Keratinocyte (primary cell): Measurements from ENCODE around the gene STK32B. TPM values are rescaled to one million over a fixed set of nuclear protein-coding genes. Genes with fewer than 3 reads are reported as not detected.

ENCODE experiments used
- DNase-seq: peaks from one replicate; pipeline ENCODE4 v3.0.0-alpha.2; 2011; ENCODE audit warnings: low read depth, missing footprints, low spot score
- FAIRE-seq: peaks from 2 replicates; lab custom pipeline; 2011; peaks lifted over from hg19 to GRCh38; lab: Jason Lieb, UNC
- H2AFZ ChIP-seq: 2 replicates; pipeline ENCODE4 v1.6.0; 2012; ENCODE audit warnings: low read length, control low read depth, inconsistent platforms; ENCODE audit not compliant: control insufficient read depth
- H3K27ac ChIP-seq: 2 replicates; pipeline ENCODE4 v1.5.1; 2011; ENCODE audit warnings: low read length; ENCODE audit not compliant: control insufficient read depth, insufficient read depth
- H3K27me3 ChIP-seq: 3 replicates; pipeline ENCODE4 v1.6.0; 2011; ENCODE audit warnings: low read length; ENCODE audit not compliant: control insufficient read depth, insufficient read depth; ENCODE audit errors: extremely low read depth
- H3K36me3 ChIP-seq, 2 experiments: 2 replicates in 1 of 2; 3 replicates in 1 of 2; pipeline ENCODE4 v1.5.1; 2011; ENCODE audit warnings: low read length in 2 of 2, mild to moderate bottlenecking in 1 of 2; ENCODE audit not compliant: control insufficient read depth in 2 of 2, insufficient read depth in 2 of 2; ENCODE audit errors: extremely low read depth in 1 of 2
- H3K4me1 ChIP-seq: 3 replicates; pipeline ENCODE4 v1.5.1; 2011; ENCODE audit warnings: low read length; ENCODE audit not compliant: control insufficient read depth, insufficient read depth; ENCODE audit errors: extremely low read depth
- H3K4me2 ChIP-seq: 3 replicates; pipeline ENCODE4 v1.6.0; 2011; ENCODE audit warnings: low read depth, low read length; ENCODE audit not compliant: control insufficient read depth, insufficient read depth; ENCODE audit errors: extremely low read depth
- H3K4me3 ChIP-seq, 3 experiments: fragments of 200-600 bp in 1 of 3; sonication (generic) in 1 of 3; 2 replicates in 2 of 3; 3 replicates in 1 of 3; pipeline ENCODE4 v1.5.1; 2011 to 2016; ENCODE audit warnings: low read length in 3 of 3, mild to moderate bottlenecking in 3 of 3, control low read depth in 2 of 3, inconsistent platforms in 1 of 3, low read depth in 1 of 3, mixed read lengths in 1 of 3, mixed run types in 1 of 3, moderate library complexity in 1 of 3; ENCODE audit not compliant: control insufficient read depth in 2 of 3, insufficient read depth in 2 of 3; ENCODE audit errors: extremely low read depth in 1 of 3
- H3K79me2 ChIP-seq: 2 replicates; pipeline ENCODE4 v1.6.0; 2012; ENCODE audit warnings: low read length; ENCODE audit not compliant: control insufficient read depth, insufficient read depth
- H3K9ac ChIP-seq: 3 replicates; pipeline ENCODE4 v1.6.0; 2011; ENCODE audit warnings: low read length; ENCODE audit not compliant: control insufficient read depth, insufficient read depth; ENCODE audit errors: extremely low read depth
- H3K9me1 ChIP-seq: 3 replicates; pipeline ENCODE4 v1.6.0; 2011; ENCODE audit warnings: low read length; ENCODE audit not compliant: control insufficient read depth, insufficient read depth; ENCODE audit errors: extremely low read depth
- H3K9me3 ChIP-seq: 2 replicates; pipeline ENCODE4 v1.5.1; 2012; ENCODE audit warnings: low read depth, low read length; ENCODE audit not compliant: control insufficient read depth
- H4K20me1 ChIP-seq: 3 replicates; pipeline ENCODE4 v1.6.0; 2011; ENCODE audit warnings: low read length; ENCODE audit not compliant: control insufficient read depth, insufficient read depth; ENCODE audit errors: extremely low read depth
- CTCF ChIP-seq, 3 experiments: IDR thresholded peaks in 1 of 3; conservative IDR thresholded peaks in 1 of 3; optimal IDR thresholded peaks in 1 of 3; 2 replicates in 2 of 3; 3 replicates in 1 of 3; pipeline versions ENCODE3 to v1.5.1; 2011; ENCODE audit warnings: low read length in 3 of 3, mild to moderate bottlenecking in 3 of 3, moderate library complexity in 2 of 3, control low read depth in 1 of 3, inconsistent platforms in 1 of 3; ENCODE audit not compliant: insufficient read depth in 2 of 3; ENCODE audit errors: extremely low read depth in 1 of 3
- EZH2 ChIP-seq: IDR thresholded peaks from one replicate; pipeline ENCODE4 v1.6.1; 2012; ENCODE audit warnings: inconsistent platforms, mild to moderate bottlenecking, low read length, moderate library complexity
- dilution Hi-C: fragments of 300-500 bp; cut with MboI; formaldehyde crosslinking; loops from one replicate; pipeline ENCODE4 v1.7.0; 2020; ENCODE audit warnings: low sequenced_read_pairs; ENCODE audit not compliant: extremely low pct_ligation_motif_present
- polyA plus RNA-seq, 5 experiments: library from polyadenylated mRNA; depleted of rRNA in 3 of 5; stranded (reverse) in 3 of 5; stranded (forward) in 1 of 5; unstranded in 1 of 5; fragments of >200 nt; gene quantifications; 1 replicate in 1 of 5; 2 replicates in 3 of 5; 3 replicates in 1 of 5; pipeline versions ENCODE4 v1.2.1 to v1.2.3, GENCODE V29; 2011 to 2012; ENCODE audit warnings: missing spikeins in 2 of 5, low read depth in 1 of 5, low replicate concordance in 1 of 5

Gene STK32B
- polyA plus RNA-seq, 1 donor (not counting 4 experiments of a cell fraction or from before 2014, with no cell fraction given): 3.4 TPM

DNA sequence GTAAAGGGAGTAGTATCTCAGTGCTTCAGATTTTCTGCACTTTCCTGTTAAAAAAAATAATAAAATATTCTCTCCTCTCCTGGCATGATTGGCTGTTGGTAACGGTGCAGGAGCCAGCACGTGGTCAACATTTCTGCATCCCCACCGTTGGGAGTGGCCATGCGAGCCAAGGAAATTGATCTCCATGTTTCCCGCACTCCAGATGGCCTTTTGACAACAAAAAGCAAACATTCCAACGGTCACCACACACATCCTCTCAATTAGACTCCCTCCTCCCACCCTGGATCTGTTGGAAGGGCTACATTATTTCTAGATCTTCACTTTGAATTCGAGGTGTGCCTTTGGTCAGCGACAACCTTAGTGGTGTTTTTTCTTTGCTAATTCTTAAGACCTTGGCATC lies 45.0 kb downstream of the STK32B start:
- Histone ChIP-seq H3K9ac (no peak overlapping the region), H3K36me3 (no peaks in the 10 kb centered on the region), H4K20me1 (no peaks in the 10 kb centered on the region), H3K9me3 (no peaks in the 10 kb centered on the region), H3K27ac (no peak overlapping the region), H3K9me1 (no peaks in the 10 kb centered on the region), H3K79me2 (no peaks in the 10 kb centered on the region), H2AFZ (no peak overlapping the region), H3K4me3 (no peak overlapping the region), H3K27me3 (no peaks in the 10 kb centered on the region), H3K4me2 (no peak overlapping the region), H3K4me1 (no peaks in the 10 kb centered on the region)
- no peak for DNase-seq
- TF ChIP-seq EZH2 (no peak), CTCF (optimal IDR thresholded peaks at IDR 0.05 in 1 of 3, IDR thresholded peaks at IDR 0.05 in 1 of 3, conservative IDR thresholded peaks at IDR 0.05 in 1 of 3; ENCODE audit: extremely low read depth in 1 of 3, insufficient read depth in 2 of 3, low read length in 3 of 3) (no peak)
- dilution Hi-C loops: no loop called here
- no peak for FAIRE-seq

- H3K4me1 ChIP-seq: no peaks in the 10 kb centered on the region
- FAIRE-seq (no peak), DNase-seq (no peak)
- no peak overlapping the region for H3K9ac ChIP-seq
- dilution Hi-C loops: no loop called here
- H3K36me3 ChIP-seq: no peaks in the 10 kb centered on the region
- H3K79me2 ChIP-seq: no peaks in the 10 kb centered on the region
- no peak overlapping the region for H3K27ac ChIP-seq
- H3K4me2 ChIP-seq: no peak overlapping the region
- no peak overlapping the region for H3K4me3 ChIP-seq
- H2AFZ ChIP-seq: no peak overlapping the region
- no peaks in the 10 kb centered on the region for H3K27me3 ChIP-seq
- H4K20me1 ChIP-seq: no peaks in the 10 kb centered on the region
- no peaks in the 10 kb centered on the region for H3K9me3 ChIP-seq
- H3K9me1 ChIP-seq: no peaks in the 10 kb centered on the region
- no peak for TF ChIP-seq EZH2
- no peak for TF ChIP-seq CTCF (optimal IDR thresholded peaks at IDR 0.05 in 1 of 3, IDR thresholded peaks at IDR 0.05 in 1 of 3, conservative IDR thresholded peaks at IDR 0.05 in 1 of 3; ENCODE audit: extremely low read depth in 1 of 3, insufficient read depth in 2 of 3, low read length in 3 of 3)
Measured at GRCh38 chr4:5098176-5098575, 46.9 kb downstream of the STK32B start.
